ENCODE data around the gene PRKACG.
"Not testable (repeated sequence)": the region's sequence is repeated elsewhere in the genome, so short reads cannot be mapped to it uniquely, and the experiment has no call there.

The PRKACG gene

GRCh38 chr9:69014013-69014412 is at the start of gene PRKACG:
Gene PRKACG, minus strand, starts transcription at chr9:69014113. Its CDS starts 21 bp downstream, at chr9:69014092.
- DNase-seq (ENCODE audit: low read depth), result no peak

DNA sequence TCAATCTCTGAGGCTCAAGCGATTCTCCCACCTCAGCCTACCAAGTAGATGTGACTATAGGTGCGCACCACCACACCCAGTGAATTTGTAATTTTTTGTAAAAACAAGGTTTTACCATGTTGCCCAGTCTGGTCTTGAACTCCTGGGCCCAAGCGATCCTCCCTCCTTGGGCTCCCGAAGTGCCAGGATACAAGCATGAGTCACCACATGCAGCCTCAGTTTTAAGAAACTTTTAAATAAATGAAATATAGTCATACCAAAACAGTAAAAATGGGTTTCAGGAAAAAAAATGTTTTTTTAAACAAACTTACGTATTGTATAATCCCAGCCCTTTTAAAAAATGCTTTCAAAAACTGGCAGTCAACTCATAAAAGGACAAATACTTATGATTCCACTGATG is 48.3 kb upstream of the PRKACG start:
- no peak for DNase-seq (ENCODE audit: low read depth)

- no peak for DNase-seq (ENCODE audit: low read depth)
These were observed 46.9 kb upstream of the PRKACG start for GRCh38 chr9:69060766-69061165.

DNA sequence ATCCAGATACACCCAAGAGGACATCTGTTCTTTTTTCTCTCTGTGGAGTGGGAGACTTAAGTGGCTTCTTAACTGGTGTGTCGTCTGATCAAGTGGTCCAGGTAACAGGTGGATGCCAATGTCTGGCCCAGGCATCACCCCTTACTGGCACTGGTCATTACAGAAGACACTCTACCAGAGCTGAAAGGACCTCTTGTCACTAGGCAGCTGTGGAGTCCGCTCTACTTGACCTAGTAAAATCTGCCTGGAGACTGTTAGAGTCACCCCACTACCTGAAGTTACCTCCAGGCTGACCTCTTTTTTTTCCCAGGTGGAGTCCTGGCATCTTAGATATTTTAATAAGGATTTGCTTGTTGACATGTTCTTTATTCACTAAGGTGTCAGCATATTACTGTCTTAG is 44.2 kb upstream of the PRKACG start:
- no peak for DNase-seq (ENCODE audit: low read depth)

GRCh38 chr9:69056191-69056815 is 42.4 kb upstream of the PRKACG start:
- no peak for DNase-seq (ENCODE audit: low read depth)

- no peak for DNase-seq (ENCODE audit: low read depth)
These were observed 41.1 kb upstream of the PRKACG start for GRCh38 chr9:69054989-69055388.

DNA sequence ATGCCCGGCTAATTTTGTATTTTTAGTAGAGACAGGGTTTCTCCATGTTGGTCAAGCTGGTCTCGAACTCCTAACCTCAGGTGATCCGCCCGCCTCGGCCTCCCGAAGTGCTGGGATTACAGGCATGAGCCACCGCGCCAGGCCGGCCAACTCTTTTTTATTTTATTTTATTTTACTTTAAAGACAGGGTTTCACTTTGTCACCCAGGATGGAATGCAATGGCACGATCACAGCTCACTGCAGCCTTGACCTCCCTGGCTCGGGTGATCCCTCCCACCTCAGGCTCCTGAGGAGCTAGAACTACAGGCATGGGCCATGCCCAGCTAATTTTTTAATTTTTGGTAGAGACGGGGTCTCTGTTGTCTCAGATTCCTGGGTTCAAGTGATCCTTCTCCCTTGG is 37.0 kb upstream of the PRKACG start:
- not testable (repeated sequence) for DNase-seq (ENCODE audit: low read depth)

DNA sequence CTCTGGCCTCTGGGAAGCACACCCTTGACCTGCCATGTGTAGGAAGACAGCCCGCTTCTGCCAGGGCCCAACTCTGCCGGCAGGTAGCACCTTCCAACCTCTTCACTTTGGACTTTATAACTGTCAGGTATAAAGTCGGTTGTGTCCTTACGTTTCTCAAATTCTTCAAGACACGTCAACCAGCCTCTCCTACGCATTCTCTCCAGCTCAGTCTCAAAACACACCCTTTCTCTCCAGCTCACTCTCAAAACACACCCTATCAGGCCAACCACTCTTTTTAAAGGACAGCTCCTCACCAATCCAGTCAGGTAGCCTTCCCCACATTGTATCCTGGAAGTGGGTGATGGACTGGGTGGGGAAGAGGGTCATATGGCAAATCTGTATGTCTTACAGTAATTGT is 35.2 kb upstream of the PRKACG start:
- no peak for DNase-seq (ENCODE audit: low read depth)

GRCh38 chr9:69047371-69047770 is 33.5 kb upstream of the PRKACG start:
- DNase-seq (ENCODE audit: low read depth), result no peak

DNA sequence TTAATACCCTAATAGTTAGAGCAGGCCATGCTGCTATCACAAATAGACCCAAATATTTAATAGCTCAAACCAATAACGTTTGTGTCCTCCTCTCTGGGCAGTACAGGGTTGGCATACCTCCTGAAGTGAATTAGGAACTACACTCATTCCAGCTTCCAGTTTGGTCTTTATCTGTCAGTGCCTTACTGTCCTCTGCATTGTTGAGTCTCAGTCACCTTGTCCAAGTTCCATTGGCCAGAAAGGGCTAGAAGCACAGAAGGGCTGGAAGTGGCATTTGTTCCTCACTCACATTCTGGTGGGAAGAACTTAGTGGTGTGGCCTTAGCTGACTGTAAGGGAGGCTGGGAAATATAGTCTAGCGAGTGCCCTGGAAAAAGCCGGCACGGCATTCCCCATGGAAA is 32.8 kb upstream of the PRKACG start:
- no peak for DNase-seq (ENCODE audit: low read depth)

DNA sequence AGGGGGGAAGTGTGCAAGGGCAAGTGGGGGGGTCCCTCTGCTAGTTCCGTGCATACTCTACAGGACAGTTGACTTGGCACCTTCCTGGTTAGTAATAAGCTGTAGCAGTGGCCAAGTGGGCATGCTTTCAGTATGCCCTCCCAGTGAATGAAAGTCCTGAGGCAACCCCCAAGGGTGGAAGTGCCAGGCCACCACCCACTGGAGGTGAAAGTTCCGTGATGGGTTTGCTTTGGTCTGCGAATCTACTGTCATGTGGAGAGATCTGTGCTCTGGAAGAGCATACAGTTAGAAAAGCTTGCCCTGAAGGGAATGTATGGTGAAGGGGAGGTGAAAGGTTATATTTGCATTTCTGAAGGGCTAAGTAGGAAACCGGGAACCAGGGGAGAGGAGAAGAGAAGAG is 31.9 kb upstream of the PRKACG start:
- DNase-seq (ENCODE audit: low read depth), result no peak

GRCh38 chr9:69044240-69045219 is 30.6 kb upstream of the PRKACG start:
- no peak for DNase-seq (ENCODE audit: low read depth)

DNA sequence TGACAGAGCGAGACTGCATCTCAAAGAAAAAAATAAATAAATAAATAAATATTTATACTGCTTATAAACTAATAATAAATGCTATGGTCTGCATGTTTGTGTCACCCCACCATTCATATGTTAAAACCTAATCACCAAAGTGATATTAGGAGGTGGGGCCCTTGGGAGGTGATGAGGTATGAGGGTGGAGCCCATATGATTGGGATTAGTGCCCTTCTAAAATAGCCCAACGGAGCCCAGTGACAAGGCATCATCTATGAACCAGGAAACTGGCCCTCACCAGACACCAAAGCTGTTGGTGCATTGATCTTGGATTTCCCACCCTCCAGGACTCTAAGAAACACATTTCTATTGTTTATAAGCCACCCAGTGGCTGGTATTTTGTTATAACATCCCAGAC is 26.7 kb upstream of the PRKACG start:
- DNase-seq (ENCODE audit: low read depth), result no peak

- no peak for DNase-seq (ENCODE audit: low read depth)
These were observed 22.9 kb upstream of the PRKACG start for GRCh38 chr9:69036799-69037198.

GRCh38 chr9:69036309-69036708 is 22.4 kb upstream of the PRKACG start:
- DNase-seq (ENCODE audit: low read depth), result no peak

- DNase-seq (ENCODE audit: low read depth), result no peak
These were observed 21.8 kb upstream of the PRKACG start, which contains the start of gene FXN for GRCh38 chr9:69035438-69036308. Gene FXN, plus strand, starts transcription at chr9:69035752. Its CDS starts 31 bp downstream, at chr9:69035783.

DNA sequence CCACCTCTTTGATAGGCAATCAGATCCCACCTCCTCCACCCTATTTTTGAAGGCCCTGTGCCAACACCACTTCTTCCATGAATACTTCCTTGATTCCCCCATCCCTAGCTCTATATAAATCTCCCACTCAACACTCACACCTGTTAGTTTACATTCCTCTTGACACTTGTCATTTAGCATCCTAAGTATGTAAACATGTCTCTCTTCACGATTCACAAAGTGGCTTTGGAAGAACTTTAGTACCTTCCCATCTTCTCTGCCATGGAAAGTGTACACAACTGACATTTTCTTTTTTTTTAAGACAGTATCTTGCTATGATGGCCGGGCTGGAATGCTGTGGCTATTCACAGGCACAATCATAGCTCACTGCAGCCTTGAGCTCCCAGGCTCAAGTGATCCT is 20.2 kb upstream of the PRKACG start:
- no peak for DNase-seq (ENCODE audit: low read depth)

DNA sequence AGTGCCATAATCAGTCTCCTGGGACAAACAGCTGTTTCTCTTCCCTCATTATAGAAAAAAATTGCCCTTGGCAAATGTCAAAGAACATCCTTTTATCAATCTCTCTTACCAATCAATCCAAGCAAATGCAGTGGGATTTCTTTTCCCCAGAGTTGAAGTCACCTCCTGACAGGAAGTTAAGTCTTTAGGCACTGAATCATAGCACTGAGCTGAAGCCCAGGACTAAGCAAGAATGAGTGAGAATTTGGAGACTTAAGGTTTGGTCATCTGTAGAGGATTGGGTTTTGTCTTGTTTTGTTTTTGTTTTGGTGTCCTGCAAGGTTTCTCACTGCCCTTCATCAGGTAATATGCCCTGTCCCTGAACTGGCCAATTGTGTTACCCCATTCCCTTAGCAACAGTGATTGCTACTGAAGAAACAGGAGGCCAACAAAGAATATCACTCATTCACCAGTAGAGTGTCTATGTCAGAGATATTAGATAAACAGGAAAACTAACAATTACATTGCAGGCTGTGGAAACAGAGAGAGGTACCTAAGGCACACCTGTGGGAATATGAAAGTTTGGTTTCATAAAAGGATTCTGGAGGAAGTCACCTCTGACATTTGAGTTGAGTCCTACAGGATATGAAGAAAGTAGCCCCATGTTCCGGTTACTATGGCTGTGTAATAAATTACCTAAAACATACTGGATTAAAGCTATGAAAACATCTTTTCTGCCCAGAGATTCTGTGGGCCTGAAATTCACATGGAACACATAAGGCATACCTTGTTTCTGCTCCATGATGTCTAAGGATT is 17.1 kb upstream of the PRKACG start:
- DNase-seq (ENCODE audit: low read depth), result no peak

- no peak for DNase-seq (ENCODE audit: low read depth)
These were observed 15.6 kb upstream of the PRKACG start for GRCh38 chr9:69029535-69029934.

GRCh38 chr9:69028754-69029153 is 14.8 kb upstream of the PRKACG start:
- no peak for DNase-seq (ENCODE audit: low read depth)

DNA sequence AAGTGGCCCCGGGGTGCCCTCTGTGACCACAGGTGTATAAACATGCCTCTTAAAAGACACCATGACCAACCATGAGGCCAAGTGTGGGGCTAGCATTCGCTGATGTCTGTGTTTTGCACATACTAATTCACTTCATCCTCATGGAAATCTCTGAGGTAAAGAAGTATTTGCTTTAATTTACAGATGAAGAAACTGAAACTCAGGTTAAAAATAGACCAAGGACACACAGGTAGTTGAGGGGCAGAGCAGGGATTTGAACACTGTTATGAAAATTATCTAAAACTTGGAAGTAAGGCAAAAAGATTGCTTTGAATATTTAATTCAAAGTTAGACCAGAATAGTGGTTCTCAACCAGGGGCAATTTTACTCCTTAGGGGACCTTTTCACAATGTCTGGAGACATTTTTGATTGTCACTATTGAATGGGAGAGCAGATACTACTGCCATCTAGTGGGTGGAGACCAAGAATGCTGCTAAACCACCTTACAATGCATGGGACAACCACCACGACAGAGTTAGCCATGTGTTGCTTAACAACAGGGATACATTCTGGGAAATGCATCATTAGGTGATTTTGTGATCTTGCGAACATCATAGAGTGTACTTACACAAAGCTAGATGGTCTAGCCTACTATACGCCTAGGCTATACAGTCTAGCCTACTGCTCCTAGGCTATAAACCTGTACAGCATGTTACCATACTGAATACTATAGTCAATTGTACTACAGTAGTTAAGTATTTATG is 13.6 kb upstream of the PRKACG start:
- DNase-seq (ENCODE audit: low read depth), result no peak

Measured in GM04503 (cell line).